Mononuclear cell (primary cell): ENCODE measurements around the gene REEP2. TPM values are rescaled to one million over a fixed set of nuclear protein-coding genes. Genes with fewer than 3 reads are reported as not detected.
"Not testable (repeated sequence)": the region's sequence is repeated elsewhere in the genome, so short reads cannot be mapped to it uniquely, and the experiment has no call there.

Experiments used
- H3K27me3 ChIP-seq: 2 replicates; pipeline ENCODE4 v1.6.0; 2011; ENCODE audit warnings: low read length, control low read depth; ENCODE audit not compliant: insufficient read depth
- H3K4me1 ChIP-seq: 2 replicates; pipeline ENCODE4 v1.5.1; 2011; ENCODE audit warnings: mild to moderate bottlenecking, low read length, control low read depth; ENCODE audit not compliant: insufficient read depth
- H3K4me3 ChIP-seq: 2 replicates; pipeline ENCODE4 v1.5.1; 2011; ENCODE audit warnings: mild to moderate bottlenecking, low read length, moderate library complexity
- H3K9me3 ChIP-seq: 2 replicates; pipeline ENCODE4 v1.5.1; 2011; ENCODE audit warnings: low read depth, mild to moderate bottlenecking, control low read depth, low read length
- total RNA-seq: library from RNA; depleted of rRNA; stranded (reverse); fragments of >200 nt; gene quantifications from one replicate; pipeline ENCODE4 v1.2.3, GENCODE V29; 2012

REEP2 gene
- total RNA-seq, 1 donor: not detected

DNA sequence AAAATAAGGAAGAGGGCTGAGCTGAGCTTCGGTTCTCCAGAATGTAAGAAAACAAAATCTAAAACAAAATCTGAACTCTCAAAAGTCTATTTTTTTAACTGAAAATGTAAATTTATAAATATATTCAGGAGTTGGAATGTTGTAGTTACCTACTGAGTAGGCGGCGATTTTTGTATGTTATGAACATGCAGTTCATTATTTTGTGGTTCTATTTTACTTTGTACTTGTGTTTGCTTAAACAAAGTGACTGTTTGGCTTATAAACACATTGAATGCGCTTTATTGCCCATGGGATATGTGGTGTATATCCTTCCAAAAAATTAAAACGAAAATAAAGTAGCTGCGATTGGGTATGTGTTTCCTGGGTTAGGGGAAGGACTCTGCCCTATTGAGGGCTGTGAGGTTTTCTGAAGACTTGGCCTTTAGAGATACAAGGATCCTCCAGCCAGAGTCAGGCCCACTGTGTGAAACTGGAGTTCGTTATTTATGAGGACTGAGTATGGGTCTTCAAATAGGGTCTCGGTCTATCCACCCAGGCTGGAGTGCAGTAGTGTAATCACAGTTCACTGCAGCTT, 30.2 kb downstream of the REEP2 start:
- Histone ChIP-seq H3K4me1 (peaks cover 24% of the 10 kb centered on the region), H3K27me3 (peaks cover 7% of the 10 kb centered on the region), H3K9me3 (no peaks in the 10 kb centered on the region), H3K4me3 (no peak overlapping the region)

DNA sequence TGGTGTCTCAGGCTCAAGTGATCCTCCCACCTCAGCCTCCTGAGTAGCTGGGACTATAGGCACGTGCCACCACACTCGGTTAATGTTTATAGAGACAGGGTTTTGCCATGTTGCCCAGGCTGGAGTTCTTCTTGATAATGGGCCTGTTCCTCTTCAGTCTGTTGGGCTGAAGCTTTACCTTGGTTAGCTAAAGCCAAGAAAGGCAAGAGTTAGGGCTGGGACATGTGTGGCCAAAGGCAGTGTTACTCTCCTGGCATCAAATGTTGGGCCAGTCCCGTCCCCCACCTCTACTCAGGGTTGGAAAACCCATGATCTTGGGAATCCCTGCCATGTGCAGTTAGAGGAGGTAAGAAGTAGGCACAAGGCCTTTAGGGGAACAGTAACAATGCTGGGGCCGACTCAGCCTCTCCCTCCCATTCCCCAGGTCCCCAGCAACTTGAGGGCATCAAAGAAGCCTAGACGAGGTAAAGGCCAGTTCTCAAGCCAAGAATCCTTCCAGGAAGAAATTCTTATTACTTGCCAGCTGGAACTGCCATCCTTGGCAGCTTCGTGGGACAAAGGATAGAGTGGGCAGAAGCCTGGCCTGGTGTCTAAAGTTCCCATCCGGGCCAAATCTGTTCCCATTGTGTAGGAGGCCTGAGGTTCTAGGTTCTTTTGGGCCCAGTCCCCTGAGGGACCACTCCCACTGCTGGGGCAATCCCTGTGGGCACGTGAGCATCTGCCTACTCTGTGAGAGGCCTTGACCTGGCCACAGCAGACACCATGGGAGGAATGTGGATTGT, 30.9 kb downstream of the REEP2 start:
- Histone ChIP-seq H3K4me3 (no peak overlapping the region), H3K9me3 (no peaks in the 10 kb centered on the region), H3K4me1 (peaks cover 24% of the 10 kb centered on the region), H3K27me3 (peaks cover 7% of the 10 kb centered on the region)

DNA sequence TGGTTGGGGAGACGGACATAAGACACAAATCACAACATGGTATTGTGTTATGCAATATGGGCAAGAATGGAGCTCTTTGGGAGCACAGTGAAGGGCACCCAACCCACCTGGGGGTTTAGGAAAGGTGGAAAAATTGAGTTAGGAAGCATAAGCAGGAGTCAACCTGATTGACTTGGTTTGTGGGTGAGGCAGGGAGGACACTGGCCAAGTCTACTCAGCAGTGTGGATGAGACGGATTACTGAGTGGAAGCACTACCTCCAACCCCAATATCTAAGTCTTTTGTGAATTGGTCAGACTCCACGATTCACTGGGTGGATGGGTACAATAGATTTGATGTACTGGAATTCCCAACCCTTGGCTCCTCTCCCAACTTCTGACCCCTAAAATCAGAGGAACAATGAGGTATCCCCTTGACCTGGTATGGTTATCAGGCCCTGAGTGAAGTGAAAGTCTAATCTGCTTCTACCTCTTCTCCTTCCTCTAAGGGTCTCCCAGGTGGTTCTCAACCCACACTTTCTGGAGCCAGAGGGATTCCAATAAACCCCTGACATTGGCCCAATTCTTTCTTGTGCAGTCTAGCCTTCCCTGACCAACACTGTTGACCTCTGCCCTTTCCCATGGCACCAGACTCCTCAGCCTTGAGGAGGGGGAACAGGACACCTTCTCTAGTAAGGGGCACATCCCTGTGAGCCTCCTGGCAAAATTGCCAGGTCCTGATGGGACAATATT, 31.6 kb downstream of the REEP2 start:
- no peaks in the 10 kb centered on the region for H3K9me3 ChIP-seq
- H3K4me1 ChIP-seq: peaks cover 24% of the 10 kb centered on the region
- peaks cover 7% of the 10 kb centered on the region for H3K27me3 ChIP-seq
- H3K4me3 ChIP-seq: no peak overlapping the region

DNA sequence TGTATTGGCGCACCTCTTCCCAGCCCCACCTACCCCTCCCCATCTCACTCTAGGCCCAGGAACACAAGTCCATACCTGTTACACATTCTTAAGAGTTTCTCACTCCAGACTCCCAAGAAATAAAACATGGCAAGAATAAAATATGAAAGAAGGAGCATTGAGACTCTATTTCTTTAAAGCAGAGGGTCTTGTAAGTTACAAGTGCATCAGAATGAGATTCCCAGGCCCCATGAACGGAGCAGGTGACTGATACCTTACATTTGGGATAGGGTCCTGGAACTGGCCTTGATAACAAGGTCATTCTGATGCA, 32.1 kb downstream of the REEP2 start:
- H3K4me1 ChIP-seq: peaks cover 21% of the 10 kb centered on the region
- no peaks in the 10 kb centered on the region for H3K9me3 ChIP-seq
- no peak overlapping the region for H3K4me3 ChIP-seq
- H3K27me3 ChIP-seq: peaks cover 5% of the 10 kb centered on the region

DNA sequence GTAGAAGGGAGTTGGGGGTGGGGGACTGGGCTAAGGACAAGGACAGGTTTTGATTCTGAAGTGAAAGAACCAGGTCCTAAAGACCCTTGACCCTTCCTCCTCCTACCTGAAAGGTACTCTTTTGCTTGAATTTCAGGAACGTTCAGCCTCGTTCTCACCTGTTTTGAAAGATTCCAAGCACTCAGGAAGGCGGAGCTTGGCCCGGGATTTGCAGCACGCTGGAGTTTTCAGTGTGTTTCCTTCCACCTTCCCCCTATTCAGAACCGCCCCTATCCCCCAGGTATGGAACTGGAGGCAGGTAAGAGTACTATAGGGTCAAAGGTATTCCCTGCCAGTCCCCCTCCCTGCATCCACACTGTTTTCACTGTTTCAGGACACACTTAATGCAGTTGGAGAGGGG, 33.5 kb downstream of the REEP2 start:
- no peak overlapping the region for H3K4me3 ChIP-seq
- H3K4me1 ChIP-seq: peaks cover 7% of the 10 kb centered on the region
- H3K27me3 ChIP-seq: no peaks in the 10 kb centered on the region
- H3K9me3 ChIP-seq: no peaks in the 10 kb centered on the region

DNA sequence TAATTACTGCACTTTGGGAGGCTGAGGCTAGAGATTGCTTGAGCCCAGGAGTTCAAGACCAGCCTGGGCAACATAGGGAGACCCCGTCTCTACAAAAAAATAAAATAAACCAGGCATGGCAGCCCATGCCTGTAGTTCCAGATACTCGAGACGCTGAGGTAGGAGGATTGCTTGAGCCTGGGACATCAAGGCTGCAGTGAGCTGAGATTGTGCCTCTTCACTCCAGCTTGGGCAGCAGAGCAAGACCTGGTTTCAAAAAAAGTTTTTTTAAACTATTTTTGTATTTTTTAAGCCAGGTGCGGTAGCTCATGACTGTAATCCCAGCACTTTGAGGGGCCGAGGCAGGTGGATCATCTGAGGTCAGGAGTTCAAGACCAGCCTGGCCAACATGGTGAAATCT, 34.3 kb downstream of the REEP2 start:
- H3K9me3 ChIP-seq, H3K4me3 ChIP-seq, H3K27me3 ChIP-seq, H3K4me1 ChIP-seq: not testable (repeated sequence)

DNA sequence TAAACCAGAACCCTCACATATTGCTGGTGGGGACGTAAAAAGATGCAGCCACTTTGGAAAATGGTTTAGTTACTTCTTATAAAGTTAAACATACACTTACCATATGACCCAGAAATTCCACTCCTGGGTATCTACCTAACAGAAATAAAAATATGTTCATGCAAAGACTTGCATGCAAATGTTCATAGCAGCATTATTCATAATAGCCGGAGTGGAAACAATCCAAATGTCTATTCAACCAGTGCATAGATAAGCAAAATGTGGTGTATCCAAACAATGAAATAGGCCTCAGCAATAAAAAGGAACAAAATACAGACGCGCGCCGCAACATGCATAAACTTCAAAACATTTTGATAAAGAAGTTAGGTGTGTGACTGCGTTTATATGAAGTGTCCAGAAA, 38.1 kb downstream of the REEP2 start:
- Histone ChIP-seq H3K9me3 (no peaks in the 10 kb centered on the region), H3K4me3 (no peak overlapping the region), H3K4me1 (no peaks in the 10 kb centered on the region), H3K27me3 (no peaks in the 10 kb centered on the region)

DNA sequence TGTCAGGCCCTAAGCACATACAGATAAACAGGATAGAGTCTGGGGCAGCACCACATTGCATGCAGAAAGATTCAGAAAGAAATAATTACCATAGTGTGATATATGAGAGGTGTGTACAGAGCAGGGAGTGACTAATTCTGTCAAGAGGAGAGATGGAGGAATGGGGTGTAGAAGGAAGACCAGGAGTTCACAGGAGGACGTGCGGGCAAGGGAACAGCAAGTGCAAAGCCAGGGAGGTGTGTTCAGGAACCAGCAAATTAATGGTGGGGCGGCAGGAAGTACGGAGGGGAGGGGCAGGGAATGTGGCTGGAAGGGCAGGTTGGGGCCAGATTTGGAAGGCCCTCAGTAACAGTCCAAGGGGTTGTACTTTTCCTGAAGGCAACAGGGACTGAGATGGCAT, 43.8 kb downstream of the REEP2 start:
- H3K9me3 ChIP-seq: no peaks in the 10 kb centered on the region
- peaks cover 9% of the 10 kb centered on the region for H3K4me1 ChIP-seq
- H3K4me3 ChIP-seq: no peak overlapping the region
- no peaks in the 10 kb centered on the region for H3K27me3 ChIP-seq

DNA sequence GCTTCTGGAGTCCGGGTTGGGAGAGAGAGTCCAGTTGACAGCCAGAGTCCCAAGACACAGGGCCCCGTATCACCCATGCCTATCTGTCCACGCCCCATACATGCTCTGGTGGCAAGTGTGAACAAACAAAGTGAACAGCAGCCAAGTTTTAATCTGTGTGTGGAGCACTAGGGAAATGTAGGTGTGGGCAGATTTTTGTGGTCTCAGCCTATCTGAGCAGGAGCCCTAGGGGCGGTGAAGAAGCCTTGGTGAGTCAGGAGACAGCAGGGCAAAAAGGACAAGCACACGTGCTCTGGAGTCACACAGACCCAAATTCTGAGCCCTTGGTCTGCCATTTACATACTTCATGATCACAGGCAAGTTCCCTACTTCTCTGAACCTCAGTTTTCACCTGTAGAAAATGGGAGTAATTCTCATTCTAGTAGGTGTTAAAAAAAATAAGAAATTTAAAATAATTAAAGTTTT, 49.7 kb downstream of the REEP2 start:
- Histone ChIP-seq H3K27me3 (peaks cover 27% of the 10 kb centered on the region), H3K4me3 (no peak overlapping the region), H3K9me3 (no peaks in the 10 kb centered on the region), H3K4me1 (peaks cover 25% of the 10 kb centered on the region)

DNA sequence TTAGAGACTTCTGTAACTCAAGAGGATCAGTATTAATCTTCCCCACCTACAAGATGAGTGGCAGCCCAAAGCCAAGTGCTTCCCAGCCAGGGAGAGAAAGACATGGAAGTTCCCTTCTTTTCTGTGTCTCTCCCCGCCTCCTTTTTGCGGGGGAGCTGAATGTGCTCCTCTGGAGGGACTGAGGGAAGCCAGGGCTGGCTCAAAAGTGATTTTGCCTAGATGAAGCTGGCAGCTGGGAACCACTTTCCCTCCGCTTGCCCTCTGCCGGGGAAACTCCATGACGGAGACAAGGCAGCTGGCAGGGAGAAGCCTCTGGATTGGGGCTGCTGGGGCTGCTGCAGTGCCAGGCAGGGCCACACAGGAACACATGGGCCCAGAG, 50.8 kb downstream of the REEP2 start:
- Histone ChIP-seq H3K9me3 (no peaks in the 10 kb centered on the region), H3K27me3 (peaks cover 27% of the 10 kb centered on the region), H3K4me3 (no peak overlapping the region), H3K4me1 (peaks cover 25% of the 10 kb centered on the region)

DNA sequence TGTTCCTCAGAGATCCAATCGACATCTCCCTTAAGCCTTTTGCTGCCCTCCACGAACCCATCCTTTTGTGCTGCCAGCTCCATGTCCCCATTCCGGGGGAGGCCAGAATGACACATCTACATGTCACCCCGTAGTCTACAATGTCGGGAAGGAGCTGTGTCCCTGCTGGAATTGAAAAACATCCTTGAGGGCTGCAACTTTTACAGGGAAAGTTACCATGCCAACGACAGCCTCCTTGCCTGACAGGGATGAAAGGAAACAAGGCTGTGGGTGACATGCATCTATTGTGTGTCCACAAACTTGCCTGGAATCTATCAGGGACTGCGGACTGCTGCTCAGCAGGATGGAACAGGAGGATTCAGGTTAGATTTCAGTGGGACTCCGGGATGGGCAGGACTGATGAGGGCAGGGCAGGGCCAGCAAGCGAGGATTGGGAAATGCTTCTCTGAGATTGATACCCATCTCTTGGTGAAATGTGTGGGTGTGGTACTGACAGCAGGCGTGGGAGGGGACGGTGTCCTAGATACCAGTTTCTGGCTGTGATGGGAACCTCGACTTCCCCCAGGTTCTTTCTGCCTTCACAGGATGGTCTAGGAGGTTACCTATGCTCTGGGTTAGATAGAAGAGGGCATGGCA, 51.9 kb downstream of the REEP2 start:
- Histone ChIP-seq H3K27me3 (peaks cover 27% of the 10 kb centered on the region), H3K9me3 (no peaks in the 10 kb centered on the region), H3K4me3 (no peak overlapping the region), H3K4me1 (peaks cover 25% of the 10 kb centered on the region)

DNA sequence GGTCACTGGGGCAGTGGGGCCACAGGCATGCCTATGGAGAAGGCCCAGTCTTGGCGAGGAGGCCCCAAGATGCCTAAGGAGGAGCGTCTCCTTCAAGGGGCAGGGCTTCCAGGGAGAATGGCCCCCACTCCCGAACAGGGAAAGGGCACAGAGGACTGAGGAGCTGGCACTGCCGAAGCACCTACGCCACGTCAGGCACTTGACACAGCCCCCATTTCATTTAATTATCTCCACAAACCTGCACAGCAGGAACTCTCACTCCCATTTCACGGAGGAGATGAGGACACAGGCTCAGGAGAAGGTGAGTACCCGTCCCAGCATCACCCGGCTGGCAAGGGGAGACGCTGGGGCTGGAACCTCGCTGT, 52.4 kb downstream of the REEP2 start:
- H3K27me3 ChIP-seq: peaks cover 27% of the 10 kb centered on the region
- no peaks in the 10 kb centered on the region for H3K9me3 ChIP-seq
- H3K4me3 ChIP-seq: no peak overlapping the region
- peaks cover 25% of the 10 kb centered on the region for H3K4me1 ChIP-seq

DNA sequence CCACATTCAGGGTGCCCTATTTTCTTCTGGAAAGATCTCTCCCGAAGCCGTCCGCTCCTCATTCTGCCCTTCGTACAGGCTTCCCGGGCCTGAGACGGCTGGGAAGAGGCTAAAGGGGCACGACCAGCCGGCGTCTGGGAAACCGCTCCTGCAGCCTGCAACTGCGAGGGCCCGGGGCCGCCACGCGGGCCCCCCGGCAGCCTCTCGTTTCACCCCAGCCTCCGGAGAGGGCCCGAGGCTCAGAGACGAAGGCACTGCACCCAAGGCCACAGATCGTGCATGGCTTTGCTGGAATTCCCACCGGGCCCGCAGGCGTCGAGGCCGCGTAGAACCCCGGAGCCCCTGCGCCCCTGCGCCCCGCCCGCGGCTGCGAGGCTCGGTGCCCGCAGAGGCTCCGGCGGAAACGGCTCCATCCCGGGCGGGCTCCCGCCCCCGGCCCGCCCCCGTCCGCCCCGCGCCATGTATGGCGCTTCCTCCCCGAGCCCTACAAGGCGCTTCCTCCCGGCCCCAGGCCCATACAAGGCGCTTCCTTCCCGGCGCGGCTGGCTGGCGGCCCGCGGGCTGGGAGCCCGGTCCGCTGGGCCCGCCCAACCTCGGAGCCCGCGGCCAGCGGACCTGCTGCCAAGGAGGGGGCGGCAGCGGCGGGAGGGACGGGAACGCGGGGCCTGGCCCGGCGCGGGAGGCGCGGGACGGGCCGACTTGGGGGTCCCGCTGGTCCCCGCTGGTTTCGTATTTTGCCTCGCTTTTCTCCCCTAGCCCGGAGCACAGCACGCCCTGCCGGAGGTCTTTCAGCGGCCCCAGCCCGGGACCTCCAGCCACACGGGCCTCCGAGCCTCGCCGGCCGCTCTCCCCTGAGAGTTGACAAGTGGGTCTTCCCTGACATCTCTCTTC, 53.1 kb downstream of the REEP2 start:
- H3K9me3 ChIP-seq: no peaks in the 10 kb centered on the region
- H3K4me1 ChIP-seq: peaks cover 19% of the 10 kb centered on the region
- H3K27me3 ChIP-seq: peaks cover 27% of the 10 kb centered on the region
- peak overlapping the region; percentile 48 for H3K4me3 ChIP-seq

DNA sequence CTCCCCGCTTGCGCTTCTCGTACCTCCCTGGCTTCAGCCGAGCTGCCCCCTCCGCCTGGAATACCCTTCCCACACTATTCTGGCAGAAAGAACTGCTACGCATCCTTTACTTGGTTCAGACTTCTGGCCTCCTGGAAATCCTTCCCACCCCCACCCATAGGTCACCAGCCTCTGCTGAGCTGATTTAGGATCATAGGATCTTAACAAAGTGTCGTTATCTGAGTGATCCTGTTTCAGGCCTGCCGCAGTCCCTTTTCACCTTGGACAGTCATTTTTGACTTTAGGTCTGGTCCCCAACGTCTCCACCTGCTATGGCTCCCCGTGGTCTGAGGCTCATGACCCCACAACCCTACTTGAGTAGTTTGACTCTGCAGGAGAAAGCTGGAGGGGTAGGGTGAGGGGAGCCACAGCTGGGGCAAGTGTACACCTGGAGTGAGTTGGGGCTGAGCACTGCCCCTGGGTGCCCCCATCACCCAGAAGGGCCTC, 53.7 kb downstream of the REEP2 start:
- peaks cover 27% of the 10 kb centered on the region for H3K27me3 ChIP-seq

More for the DNA sequence above, 53.7 kb downstream of the REEP2 start:
- Histone ChIP-seq H3K4me3 (peak overlapping the region; percentile 48), H3K9me3 (no peaks in the 10 kb centered on the region), H3K4me1 (peaks cover 16% of the 10 kb centered on the region)
